ENCODE data around the gene RCAN1.

DNA sequence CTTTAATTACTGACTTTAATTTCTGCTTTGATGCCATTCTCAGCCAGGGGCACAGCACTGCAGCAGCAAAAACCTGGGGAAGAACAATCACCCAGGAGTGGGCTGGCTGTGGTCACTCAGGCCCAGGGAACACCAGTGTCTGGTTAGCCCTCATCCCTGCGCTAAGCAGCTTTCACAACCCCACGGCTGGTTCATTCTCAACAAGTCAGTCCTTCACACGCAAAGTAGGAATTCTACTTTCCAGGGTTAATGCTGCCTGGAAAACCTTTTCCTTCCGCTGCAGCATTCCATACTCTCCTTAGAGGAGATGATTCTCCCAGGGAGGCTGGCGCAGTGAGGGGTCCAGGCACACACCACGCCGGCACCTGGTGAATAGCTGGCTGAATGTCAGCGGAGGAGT lies 78.6 kb downstream of the RCAN1 start:
- TF ChIP-seq, protein P1, sequence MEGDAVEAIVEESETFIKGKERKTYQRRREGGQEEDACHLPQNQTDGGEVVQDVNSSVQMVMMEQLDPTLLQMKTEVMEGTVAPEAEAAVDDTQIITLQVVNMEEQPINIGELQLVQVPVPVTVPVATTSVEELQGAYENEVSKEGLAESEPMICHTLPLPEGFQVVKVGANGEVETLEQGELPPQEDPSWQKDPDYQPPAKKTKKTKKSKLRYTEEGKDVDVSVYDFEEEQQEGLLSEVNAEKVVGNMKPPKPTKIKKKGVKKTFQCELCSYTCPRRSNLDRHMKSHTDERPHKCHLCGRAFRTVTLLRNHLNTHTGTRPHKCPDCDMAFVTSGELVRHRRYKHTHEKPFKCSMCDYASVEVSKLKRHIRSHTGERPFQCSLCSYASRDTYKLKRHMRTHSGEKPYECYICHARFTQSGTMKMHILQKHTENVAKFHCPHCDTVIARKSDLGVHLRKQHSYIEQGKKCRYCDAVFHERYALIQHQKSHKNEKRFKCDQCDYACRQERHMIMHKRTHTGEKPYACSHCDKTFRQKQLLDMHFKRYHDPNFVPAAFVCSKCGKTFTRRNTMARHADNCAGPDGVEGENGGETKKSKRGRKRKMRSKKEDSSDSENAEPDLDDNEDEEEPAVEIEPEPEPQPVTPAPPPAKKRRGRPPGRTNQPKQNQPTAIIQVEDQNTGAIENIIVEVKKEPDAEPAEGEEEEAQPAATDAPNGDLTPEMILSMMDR (IDR thresholded peaks at IDR 0.05; ENCODE audit: low read depth, low read length), result no peak
- no peak for TF ChIP-seq EZH2phosphoT487 (IDR thresholded peaks at IDR 0.05; ENCODE audit: low read depth)

All from OCI-LY3 (cell line).